GM12873 (cell line): ENCODE results near the gene SRPRB.

Experiments used
- TF ChIP-seq, protein P1 (sequence below): IDR thresholded peaks from 2 replicates; pipeline ENCODE4 v1.5.1; 2012; ENCODE audit warnings: low read depth, mild to moderate bottlenecking, moderate library complexity, low read length, control low read depth; ENCODE audit not compliant: insufficient read depth; ENCODE audit errors: missing control alignments

Gene SRPRB

DNA sequence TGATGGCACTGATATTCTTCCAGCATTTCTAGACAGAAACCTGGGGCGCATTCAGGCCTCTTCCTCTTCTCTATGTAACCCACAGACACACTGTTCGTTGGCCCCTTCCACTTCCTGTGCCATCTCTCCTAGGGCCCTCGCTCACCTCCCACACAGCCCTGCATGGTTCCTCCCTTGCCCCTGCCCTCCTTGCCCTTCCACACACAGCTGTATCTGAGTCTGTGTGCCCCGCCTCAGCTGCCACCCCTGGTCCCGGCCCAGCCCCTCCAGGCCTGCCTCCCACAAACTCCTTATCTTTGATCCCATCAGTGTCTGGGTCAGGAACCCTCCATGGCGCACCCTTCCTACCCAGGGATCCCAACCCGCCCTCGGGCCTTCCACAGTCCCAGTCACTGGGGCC, 52.2 kb downstream of the SRPRB start:
- TF ChIP-seq, protein P1, sequence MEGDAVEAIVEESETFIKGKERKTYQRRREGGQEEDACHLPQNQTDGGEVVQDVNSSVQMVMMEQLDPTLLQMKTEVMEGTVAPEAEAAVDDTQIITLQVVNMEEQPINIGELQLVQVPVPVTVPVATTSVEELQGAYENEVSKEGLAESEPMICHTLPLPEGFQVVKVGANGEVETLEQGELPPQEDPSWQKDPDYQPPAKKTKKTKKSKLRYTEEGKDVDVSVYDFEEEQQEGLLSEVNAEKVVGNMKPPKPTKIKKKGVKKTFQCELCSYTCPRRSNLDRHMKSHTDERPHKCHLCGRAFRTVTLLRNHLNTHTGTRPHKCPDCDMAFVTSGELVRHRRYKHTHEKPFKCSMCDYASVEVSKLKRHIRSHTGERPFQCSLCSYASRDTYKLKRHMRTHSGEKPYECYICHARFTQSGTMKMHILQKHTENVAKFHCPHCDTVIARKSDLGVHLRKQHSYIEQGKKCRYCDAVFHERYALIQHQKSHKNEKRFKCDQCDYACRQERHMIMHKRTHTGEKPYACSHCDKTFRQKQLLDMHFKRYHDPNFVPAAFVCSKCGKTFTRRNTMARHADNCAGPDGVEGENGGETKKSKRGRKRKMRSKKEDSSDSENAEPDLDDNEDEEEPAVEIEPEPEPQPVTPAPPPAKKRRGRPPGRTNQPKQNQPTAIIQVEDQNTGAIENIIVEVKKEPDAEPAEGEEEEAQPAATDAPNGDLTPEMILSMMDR, result no peak

DNA sequence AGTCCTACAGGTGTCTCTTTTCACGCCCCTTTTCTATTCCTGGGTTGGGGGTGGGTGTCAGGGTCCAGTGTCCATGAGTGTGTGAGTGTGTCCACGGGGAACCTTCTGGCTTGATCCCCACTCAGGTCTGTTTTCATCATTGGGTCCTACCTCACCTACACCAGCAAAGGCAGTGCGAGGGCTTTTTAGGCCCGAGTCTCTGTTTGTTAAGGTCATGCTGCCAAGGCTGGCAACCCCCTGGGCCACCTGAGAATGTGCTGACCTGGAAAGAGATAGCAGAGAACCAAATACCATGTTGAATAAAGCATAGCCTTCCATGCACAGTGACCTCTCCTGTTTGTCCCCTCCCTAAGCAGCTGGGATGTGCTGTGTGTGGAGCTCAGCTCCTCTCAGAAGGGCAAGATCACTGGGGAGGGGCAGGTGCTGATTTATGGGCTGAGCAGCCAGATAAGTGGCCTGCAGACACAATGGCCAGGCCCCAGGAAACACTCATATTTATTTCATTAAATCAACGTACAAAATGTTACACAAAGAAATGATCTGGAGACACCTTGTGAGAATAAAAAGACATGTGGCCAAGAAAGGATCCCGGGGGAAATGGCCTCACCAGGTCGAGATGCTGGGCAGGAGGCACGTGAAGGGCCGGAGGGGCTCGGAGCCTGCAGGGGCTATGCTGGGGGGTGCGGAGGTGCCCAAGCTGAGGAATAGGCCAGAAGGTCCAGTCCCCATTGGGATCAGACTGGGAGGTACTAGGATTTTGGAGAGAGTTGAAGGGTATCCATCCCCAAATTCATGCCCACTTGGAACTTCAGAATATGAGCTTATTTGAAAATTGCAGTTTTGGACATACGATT, 54.0 kb downstream of the SRPRB start:
- TF ChIP-seq, protein P1, result no peak

GRCh38 chr3:133860519-133860918, 54.9 kb downstream of the SRPRB start:
- TF ChIP-seq, protein P1, result no peak

DNA sequence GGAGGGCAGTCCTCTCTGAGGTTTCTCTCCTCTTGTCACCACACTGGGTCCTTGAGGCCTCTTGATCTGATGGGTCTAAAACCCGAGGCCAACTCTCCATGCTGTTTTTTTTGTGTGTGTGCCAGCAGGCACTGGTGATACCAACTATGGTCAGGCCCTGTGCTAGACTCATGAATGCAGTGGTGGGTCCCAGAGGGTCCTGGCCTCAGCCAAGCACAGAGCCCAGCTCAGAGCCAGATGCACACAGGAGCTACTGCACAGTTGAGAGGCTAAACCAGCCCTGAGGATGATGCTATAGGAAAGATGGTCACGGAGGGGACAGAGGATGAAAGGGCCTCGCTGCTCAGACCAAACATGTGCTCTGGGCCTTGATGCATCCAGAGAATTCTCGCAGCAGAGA, 56.5 kb downstream of the SRPRB start:
- TF ChIP-seq, protein P1, result no peak

- TF ChIP-seq, protein P1, result no peak
Observed at GRCh38 chr3:133863911-133864310, 58.3 kb downstream of the SRPRB start.

DNA sequence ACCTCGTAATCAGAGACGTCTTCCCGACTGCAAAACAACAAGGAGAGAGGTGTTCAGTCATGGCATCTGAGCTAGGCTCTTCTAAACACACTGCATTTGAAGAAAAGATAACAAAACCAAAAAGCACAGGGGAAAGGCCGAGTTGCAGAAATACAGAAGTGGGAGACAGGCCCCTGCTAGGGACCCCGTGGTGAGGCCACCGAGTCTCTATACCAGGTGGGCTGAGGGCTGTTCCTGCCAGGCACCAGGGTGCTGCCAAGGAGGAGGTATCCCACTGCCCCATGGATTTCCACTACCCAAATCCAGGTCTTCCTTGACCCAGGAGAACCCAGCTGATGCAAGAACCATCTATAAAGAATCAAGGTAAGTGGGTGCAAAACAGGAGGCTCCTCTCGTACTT, 59.0 kb downstream of the SRPRB start:
- TF ChIP-seq, protein P1, result no peak

DNA sequence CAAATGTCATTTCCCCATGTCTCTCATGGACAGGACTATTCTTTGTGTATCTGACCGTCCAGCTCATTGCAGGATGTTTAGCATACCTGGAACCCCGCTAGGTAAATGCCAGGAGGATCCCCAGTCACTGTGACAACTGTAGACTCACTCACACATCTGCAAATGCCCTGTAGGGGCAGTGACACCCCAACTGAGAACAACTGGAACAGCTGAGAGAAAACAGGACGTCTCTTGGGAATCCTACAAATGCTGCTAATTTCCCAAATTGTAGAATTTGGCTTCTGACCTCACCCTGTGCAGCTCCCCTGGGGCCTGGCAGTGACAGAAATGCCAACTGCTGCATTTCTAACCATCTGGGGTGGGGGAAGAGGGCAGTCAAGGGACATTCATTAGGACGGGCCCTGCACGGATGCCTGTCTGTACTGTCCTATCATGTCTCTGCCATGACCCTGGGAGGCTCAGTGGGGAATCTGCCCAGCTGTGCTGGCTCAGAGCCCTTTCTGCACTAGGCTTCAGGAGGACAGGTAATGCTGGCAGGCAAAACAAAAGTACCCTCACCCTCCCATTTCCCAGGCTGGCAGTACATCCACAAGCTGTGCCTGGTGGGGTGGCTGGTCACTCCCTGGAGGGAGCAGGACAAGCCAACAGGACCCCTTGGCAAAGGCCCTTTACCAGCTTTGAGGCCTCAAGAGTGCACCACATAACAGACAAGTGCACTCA, 59.7 kb downstream of the SRPRB start:
- TF ChIP-seq, protein P1, result peak; percentile 45
